Neural cell (in vitro differentiated cells): ENCODE results near the gene MOB2.

Experiments used
- EP300 ChIP-seq: fragments of 450-650 bp; conservative IDR thresholded peaks from 2 replicates; pipeline ENCODE4 v1.6.1; 2014; ENCODE audit warnings: antibody characterized with exemption, mild to moderate bottlenecking, moderate library complexity; ENCODE audit not compliant: poor library complexity, severe bottlenecking
- EZH2 ChIP-seq: fragments of 200-600, 300-800 bp; shearing (Covaris generic), sonication (generic); IDR thresholded peaks from 2 replicates; pipeline ENCODE4 v1.6.1; 2014; ENCODE audit warnings: antibody characterized with exemption, low read length, borderline replicate concordance, mild to moderate bottlenecking; ENCODE audit not compliant: insufficient read depth, poor library complexity, severe bottlenecking
- MXI1 ChIP-seq: fragments of 450-650 bp; conservative IDR thresholded peaks from 2 replicates; pipeline ENCODE4 v1.6.1; 2014; ENCODE audit warnings: antibody characterized with exemption, mild to moderate bottlenecking; ENCODE audit not compliant: poor library complexity, severe bottlenecking
- POLR2AphosphoS5 ChIP-seq: IDR thresholded peaks from 2 replicates; pipeline ENCODE4 v1.6.1; 2012
- RAD21 ChIP-seq: fragments of 450-650 bp; conservative IDR thresholded peaks from 2 replicates; pipeline ENCODE4 v1.6.1; 2014; ENCODE audit warnings: antibody characterized with exemption, mild to moderate bottlenecking, moderate library complexity
- SMC3 ChIP-seq: fragments of 450-650 bp; conservative IDR thresholded peaks from 2 replicates; pipeline ENCODE4 v1.6.1; 2014; ENCODE audit warnings: antibody characterized with exemption, mild to moderate bottlenecking, moderate library complexity; ENCODE audit not compliant: poor library complexity
- TAF1 ChIP-seq: IDR thresholded peaks from 2 replicates; pipeline ENCODE4 v1.6.1; 2012; ENCODE audit warnings: low read depth
- TF ChIP-seq, protein P1 (sequence below): fragments of 450-650 bp; IDR thresholded peaks from 2 replicates; pipeline ENCODE4 v1.5.1; 2014; ENCODE audit warnings: antibody characterized with exemption, mild to moderate bottlenecking, moderate library complexity; ENCODE audit not compliant: poor library complexity, severe bottlenecking
- TF ChIP-seq, protein P2 (sequence below): IDR thresholded peaks from 2 replicates; pipeline ENCODE4 v1.6.1; 2012; ENCODE audit warnings: borderline replicate concordance

DNA sequence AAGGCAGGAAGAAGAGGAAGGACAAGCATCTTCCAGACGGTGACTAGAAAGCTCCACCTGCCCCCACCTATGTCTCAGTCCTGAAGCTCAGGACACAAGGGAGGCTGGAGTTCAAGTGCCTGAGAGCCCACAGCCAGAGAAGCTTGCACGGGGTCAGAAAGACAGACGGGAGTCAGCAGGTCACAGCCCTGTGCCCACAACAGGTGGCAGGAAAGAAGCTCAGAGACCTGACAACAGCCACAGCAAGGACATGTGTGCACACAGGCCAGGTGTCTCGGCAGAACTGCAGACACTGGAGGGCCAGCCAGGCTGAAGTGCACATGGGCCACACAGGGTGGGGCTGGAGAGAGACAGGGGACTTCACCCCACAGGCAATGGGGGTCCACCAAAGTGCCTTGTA, 37.2 kb upstream of the MOB2 start:
- TF ChIP-seq, protein P1, sequence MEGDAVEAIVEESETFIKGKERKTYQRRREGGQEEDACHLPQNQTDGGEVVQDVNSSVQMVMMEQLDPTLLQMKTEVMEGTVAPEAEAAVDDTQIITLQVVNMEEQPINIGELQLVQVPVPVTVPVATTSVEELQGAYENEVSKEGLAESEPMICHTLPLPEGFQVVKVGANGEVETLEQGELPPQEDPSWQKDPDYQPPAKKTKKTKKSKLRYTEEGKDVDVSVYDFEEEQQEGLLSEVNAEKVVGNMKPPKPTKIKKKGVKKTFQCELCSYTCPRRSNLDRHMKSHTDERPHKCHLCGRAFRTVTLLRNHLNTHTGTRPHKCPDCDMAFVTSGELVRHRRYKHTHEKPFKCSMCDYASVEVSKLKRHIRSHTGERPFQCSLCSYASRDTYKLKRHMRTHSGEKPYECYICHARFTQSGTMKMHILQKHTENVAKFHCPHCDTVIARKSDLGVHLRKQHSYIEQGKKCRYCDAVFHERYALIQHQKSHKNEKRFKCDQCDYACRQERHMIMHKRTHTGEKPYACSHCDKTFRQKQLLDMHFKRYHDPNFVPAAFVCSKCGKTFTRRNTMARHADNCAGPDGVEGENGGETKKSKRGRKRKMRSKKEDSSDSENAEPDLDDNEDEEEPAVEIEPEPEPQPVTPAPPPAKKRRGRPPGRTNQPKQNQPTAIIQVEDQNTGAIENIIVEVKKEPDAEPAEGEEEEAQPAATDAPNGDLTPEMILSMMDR = no peak
- TF ChIP-seq EP300 = no peak
- no peak for TF ChIP-seq SMC3
- no peak for TF ChIP-seq RAD21
- TF ChIP-seq EZH2 = no peak
- no peak for TF ChIP-seq MXI1
- TF ChIP-seq TAF1 = no peak
- TF ChIP-seq, protein P2, sequence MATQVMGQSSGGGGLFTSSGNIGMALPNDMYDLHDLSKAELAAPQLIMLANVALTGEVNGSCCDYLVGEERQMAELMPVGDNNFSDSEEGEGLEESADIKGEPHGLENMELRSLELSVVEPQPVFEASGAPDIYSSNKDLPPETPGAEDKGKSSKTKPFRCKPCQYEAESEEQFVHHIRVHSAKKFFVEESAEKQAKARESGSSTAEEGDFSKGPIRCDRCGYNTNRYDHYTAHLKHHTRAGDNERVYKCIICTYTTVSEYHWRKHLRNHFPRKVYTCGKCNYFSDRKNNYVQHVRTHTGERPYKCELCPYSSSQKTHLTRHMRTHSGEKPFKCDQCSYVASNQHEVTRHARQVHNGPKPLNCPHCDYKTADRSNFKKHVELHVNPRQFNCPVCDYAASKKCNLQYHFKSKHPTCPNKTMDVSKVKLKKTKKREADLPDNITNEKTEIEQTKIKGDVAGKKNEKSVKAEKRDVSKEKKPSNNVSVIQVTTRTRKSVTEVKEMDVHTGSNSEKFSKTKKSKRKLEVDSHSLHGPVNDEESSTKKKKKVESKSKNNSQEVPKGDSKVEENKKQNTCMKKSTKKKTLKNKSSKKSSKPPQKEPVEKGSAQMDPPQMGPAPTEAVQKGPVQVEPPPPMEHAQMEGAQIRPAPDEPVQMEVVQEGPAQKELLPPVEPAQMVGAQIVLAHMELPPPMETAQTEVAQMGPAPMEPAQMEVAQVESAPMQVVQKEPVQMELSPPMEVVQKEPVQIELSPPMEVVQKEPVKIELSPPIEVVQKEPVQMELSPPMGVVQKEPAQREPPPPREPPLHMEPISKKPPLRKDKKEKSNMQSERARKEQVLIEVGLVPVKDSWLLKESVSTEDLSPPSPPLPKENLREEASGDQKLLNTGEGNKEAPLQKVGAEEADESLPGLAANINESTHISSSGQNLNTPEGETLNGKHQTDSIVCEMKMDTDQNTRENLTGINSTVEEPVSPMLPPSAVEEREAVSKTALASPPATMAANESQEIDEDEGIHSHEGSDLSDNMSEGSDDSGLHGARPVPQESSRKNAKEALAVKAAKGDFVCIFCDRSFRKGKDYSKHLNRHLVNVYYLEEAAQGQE = no peak
- no peak for TF ChIP-seq POLR2AphosphoS5
